K562 (cell line): ENCODE results near the gene SLC26A11.

Experiments used
- BRD4 ChIP-seq: fragments of 200-600 bp; sonication (generic); IDR thresholded peaks from 2 replicates; pipeline ENCODE4 v1.6.1; 2017; ENCODE audit warnings: inconsistent platforms
- CTCF ChIP-seq, 3 experiments: IDR thresholded peaks in 2 of 3; conservative IDR thresholded peaks in 1 of 3; 2 replicates each; pipeline ENCODE4 v1.5.1; 2011 to 2012; ENCODE audit warnings: low read length in 3 of 3, mild to moderate bottlenecking in 3 of 3, control low read depth in 2 of 3, improper control_type of control experiment in 1 of 3, inconsistent platforms in 1 of 3, low read depth in 1 of 3, mixed read lengths in 1 of 3, moderate library complexity in 1 of 3; ENCODE audit not compliant: insufficient read depth in 2 of 3
- GABPA ChIP-seq: fragments of 200-800 bp; sonication (Bioruptor generic); conservative IDR thresholded peaks from 2 replicates; pipeline ENCODE4 v1.6.1; 2016; ENCODE audit warnings: low read depth, missing genetic modification characterization, missing compliant biosample characterization
- HNRNPLL ChIP-seq: fragments of 200-400 bp; formaldehyde crosslinking; IDR thresholded peaks from 2 replicates; pipeline ENCODE4 v1.6.1; 2017; ENCODE audit warnings: low read length, low read depth, mild to moderate bottlenecking; ENCODE audit not compliant: poor library complexity, severe bottlenecking
- HOMEZ ChIP-seq: fragments of 250-450 bp; sonication (Bioruptor Pico); IDR thresholded peaks from 2 replicates; pipeline ENCODE4 v1.4.0; 2020; ENCODE audit warnings: mild to moderate bottlenecking, moderate library complexity
- YY1 ChIP-seq, 3 experiments: IDR thresholded peaks; 2 replicates each; pipeline ENCODE4 v1.6.1; 2011; ENCODE audit warnings: low read length in 2 of 3, mild to moderate bottlenecking in 2 of 3, moderate library complexity in 2 of 3, borderline replicate concordance in 1 of 3, control low read depth in 1 of 3, low read depth in 1 of 3; ENCODE audit not compliant: insufficient read depth in 3 of 3, insufficient replicate concordance in 2 of 3, control insufficient read depth in 1 of 3, insufficient read length in 1 of 3; ENCODE audit errors: extremely low read depth in 1 of 3

- no peak for TF ChIP-seq BRD4
- no peak for TF ChIP-seq YY1 (IDR thresholded peaks at IDR 0.05; ENCODE audit: borderline replicate concordance in 1 of 3, control insufficient read depth in 1 of 3, extremely low read depth in 1 of 3, insufficient read depth in 3 of 3, insufficient read length in 1 of 3, insufficient replicate concordance in 2 of 3, low read depth in 1 of 3, low read length in 2 of 3)
- no peak for TF ChIP-seq HOMEZ (CRISPR knock-in tag)
- TF ChIP-seq GABPA (tag) = no peak
- no peak for TF ChIP-seq CTCF (IDR thresholded peaks at IDR 0.05 in 2 of 3, conservative IDR thresholded peaks at IDR 0.05 in 1 of 3; ENCODE audit: insufficient read depth in 2 of 3, low read depth in 1 of 3, low read length in 3 of 3)
- TF ChIP-seq HNRNPLL = no peak
Observed at GRCh38 chr17:80173916-80174315, 46.3 kb upstream of the SLC26A11 start.
